Heart left ventricle (tissue), 16 donors: Measurements from ENCODE around the gene PHAF1. TPM values are rescaled to one million over a fixed set of nuclear protein-coding genes. Genes with fewer than 3 reads are reported as not detected.
A peak's percentile ranks its signal among the peaks of the same experiment; 100 is the strongest.

ENCODE experiments used
- ATAC-seq, 4 donors: fragments of 200-7000 bp; cut with Tn5 transposase; one replicate each; pipeline ENCODE4 v1.9.1; 2020 to 2022; ENCODE audit warnings: moderate library complexity in 4 of 4, mild to moderate bottlenecking in 3 of 4, moderate number of reproducible peaks in 1 of 4
- DNase-seq, 5 donors: peaks; one replicate each; pipeline ENCODE4 v3.0.0-alpha.2; 2020
- H3K27ac ChIP-seq, 12 donors: fragments of 200-600 bp; sonication (generic) in 4 of 12; one replicate each; pipeline versions ENCODE4 v1.5.0 to v1.8.0; 2016 to 2022; ENCODE audit warnings: mild to moderate bottlenecking in 2 of 12
- H3K27me3 ChIP-seq, 9 donors: fragments of 200-600 bp; sonication (generic) in 2 of 9; one replicate each; pipeline versions ENCODE4 v1.5.1 to v1.8.0; 2016 to 2022; ENCODE audit warnings: mild to moderate bottlenecking in 3 of 9
- H3K36me3 ChIP-seq, 9 donors: fragments of 200-600 bp; sonication (generic) in 2 of 9; one replicate each; pipeline versions ENCODE4 v1.5.0 to v1.8.0; 2018 to 2022; ENCODE audit warnings: mild to moderate bottlenecking in 2 of 9
- H3K4me1 ChIP-seq, 12 donors: fragments of 200-600 bp; sonication (generic) in 4 of 12; one replicate each; pipeline versions ENCODE4 v1.5.0 to v1.8.0; 2016 to 2022; ENCODE audit warnings: mild to moderate bottlenecking in 3 of 12
- H3K4me3 ChIP-seq, 12 donors: fragments of 200-600 bp; sonication (generic) in 4 of 12; one replicate each; pipeline versions ENCODE4 v1.5.0 to v1.8.0; 2017 to 2022; ENCODE audit warnings: mild to moderate bottlenecking in 9 of 12, moderate library complexity in 4 of 12
- H3K9me3 ChIP-seq, 12 donors: fragments of 200-600 bp; sonication (generic) in 4 of 12; one replicate each; pipeline versions ENCODE4 v1.5.0 to v1.8.0; 2016 to 2022; ENCODE audit warnings: mild to moderate bottlenecking in 1 of 12
- CTCF ChIP-seq, 12 donors: fragments of 200-600 bp; sonication (generic) in 4 of 12; IDR thresholded peaks; one replicate each; pipeline versions ENCODE4 v1.5.0 to v1.8.0; 2018 to 2022; ENCODE audit warnings: antibody characterized with exemption in 12 of 12, mild to moderate bottlenecking in 5 of 12
- POLR2A ChIP-seq, 2 donors: fragments of 450-650 bp; IDR thresholded peaks; one replicate each; pipeline ENCODE4 v1.6.1; 2017; ENCODE audit warnings: antibody characterized with exemption in 2 of 2, mild to moderate bottlenecking in 2 of 2, moderate library complexity in 2 of 2
- WGBS, 4 donors: extraction: QIAGEN DNeasy Blood & Tissue Kit in 2 of 4; methylation state at CpG; one replicate each; pipeline versions ENCODE4 v1.1.5 to v1.1.7; 2013 to 2018; 5-methylcytosine and 5-hydroxymethylcytosine counted together
- intact Hi-C, 10 donors: fragments of 100-400 bp; cut with DNase I; formaldehyde crosslinking; loops; one replicate each; pipeline versions ENCODE4 v1.11.1 to v1.14.2; 2022
- polyA plus RNA-seq, 2 donors: library from polyadenylated mRNA; stranded (reverse); fragments of 200-250 nt; gene quantifications; one replicate each; pipeline ENCODE4 v1.2.3, GENCODE V29; 2013
- total RNA-seq, 9 donors: library from RNA; depleted of rRNA in 2 of 9; stranded (reverse); fragments of >200 nt in 2 of 9; fragmentation: NEBNext Ultra II Directional in 3 of 9; extraction: Animal tissue kit (Norgen Biotek cat#: 25700) in 3 of 9; gene quantifications; one replicate each; pipeline versions ENCODE4 v1.1.0 to v1.2.4, GENCODE V29; 2016 to 2023
- donor health status: ischemic (EF 13 %, LVEDD 7.1; RV severe dilation, severe dysfunction).
- donor health status: healthy with polysubstance abuse.
- donor health status: DM: no; HTN: yes; CAD: no.
- donor health status: DM: no; HTN: no; CAD: no.
- donor health status: ischemic (EF 25% LVEDD 6.9; RV normal size, moderate dysfunction).
- donor health status: ischemic (EF 25% LVEDD 5.7; RV mildly dilated, moderate dysfunction).
- donor health status: healthy.
- donor health status: DM: yes; HTN: yes; CAD: no.
- donor health status: ischemic (EF 35%, LVEDD 5.7; RV mildly dilated, moderate dysfunction).
- donor health status: nonischemic (EF 11% LVEDD 7.7; RV severe dilation, severe dysfunction).
- donor health status: DM: yes; HTN: yes; CAD: no.
- donor health status: PGD.
- donor health status: ischemic (EF 29% LVEDD 5.4; RV normal size, mild dysfunction).
- donor health status: nonischemic (EF 23%, LVEDD 6.1; RV moderate dilation, normal function).

The PHAF1 gene
- total and polyA plus RNA-seq, 11 donors = 5.6 to 17.8 (median 11.6) TPM

- ATAC-seq (no peak), DNase-seq (no peak)
- no peaks in the 10 kb centered on the region for H3K27me3 ChIP-seq
- H3K9me3 ChIP-seq = no peaks in the 10 kb centered on the region
- peaks cover 0 to 91% (median 67%) of the 10 kb centered on the region in 9 donors for H3K36me3 ChIP-seq
- peaks cover 0 to 9% (median 0%) of the 10 kb centered on the region in 12 donors for H3K4me1 ChIP-seq
- intact Hi-C loops = no loop called here
- no peak overlapping the region for H3K4me3 ChIP-seq
- H3K27ac ChIP-seq = no peak overlapping the region
- TF ChIP-seq POLR2A (IDR thresholded peaks at IDR 0.05) = no peak
Observed at GRCh38 chr16:67128417-67128816, 18.7 kb downstream of the PHAF1 start.

GRCh38 chr16:67128887-67129286 lies 19.1 kb downstream of the PHAF1 start:
- Histone ChIP-seq H3K27me3 (no peaks in the 10 kb centered on the region), H3K4me1 (peaks cover 0 to 9% (median 0%) of the 10 kb centered on the region in 12 donors), H3K9me3 (no peaks in the 10 kb centered on the region), H3K36me3 (peaks cover 0 to 91% (median 66%) of the 10 kb centered on the region in 9 donors), H3K27ac (no peak overlapping the region), H3K4me3 (no peak overlapping the region)
- WGBS, 4 donors = 92 to 100% (median 95%) methylated on average over 1 to 3 of the region's 3 CpGs
- TF ChIP-seq POLR2A (IDR thresholded peaks at IDR 0.05) = no peak
- no peak for TF ChIP-seq CTCF (IDR thresholded peaks at IDR 0.05)
- intact Hi-C loops = no loop called here
- ATAC-seq (no peak), DNase-seq (no peak)

- no peaks in the 10 kb centered on the region for H3K27me3 ChIP-seq
- 71 to 92% (median 75%) methylated on average over 3 of the region's 3 CpGs for WGBS, 4 donors
- DNase-seq = no peak
- intact Hi-C loops = no loop called here
- peaks cover 0 to 91% (median 67%) of the 10 kb centered on the region in 9 donors for H3K36me3 ChIP-seq
- no peak for TF ChIP-seq CTCF (IDR thresholded peaks at IDR 0.05)
- TF ChIP-seq POLR2A (IDR thresholded peaks at IDR 0.05) = no peak
- no peaks in the 10 kb centered on the region for H3K9me3 ChIP-seq
- peak in 2 of 4 donors; percentile 38 to 42 for ATAC-seq
- H3K27ac ChIP-seq = no peak overlapping the region
- no peak overlapping the region for H3K4me3 ChIP-seq
- H3K4me1 ChIP-seq = peaks cover 0 to 9% (median 0%) of the 10 kb centered on the region in 12 donors
Observed at GRCh38 chr16:67129422-67129821, 19.7 kb downstream of the PHAF1 start.

GRCh38 chr16:67137605-67138004 lies 27.9 kb downstream of the PHAF1 start:
- Histone ChIP-seq H3K9me3 (no peaks in the 10 kb centered on the region), H3K27me3 (no peaks in the 10 kb centered on the region), H3K36me3 (peaks cover 0 to 100% (median 98%) of the 10 kb centered on the region in 9 donors), H3K4me1 (no peaks in the 10 kb centered on the region), H3K4me3 (no peak overlapping the region), H3K27ac (no peak overlapping the region)
- ATAC-seq = no peak
- TF ChIP-seq POLR2A (IDR thresholded peaks at IDR 0.05) (no peak), CTCF (IDR thresholded peaks at IDR 0.05) (no peak)
- WGBS, 4 donors = 50 to 63% (median 61%) methylated on average over 3 of the region's 3 CpGs
- intact Hi-C loops = no loop called here
- DNase-seq = no peak

GRCh38 chr16:67141391-67141790 lies 31.6 kb downstream of the PHAF1 start:
- intact Hi-C loops = no loop called here
- no peak for TF ChIP-seq POLR2A (IDR thresholded peaks at IDR 0.05)
- TF ChIP-seq CTCF (IDR thresholded peaks at IDR 0.05) = no peak
- peaks cover 0 to 100% (median 97%) of the 10 kb centered on the region in 9 donors for H3K36me3 ChIP-seq
- no peaks in the 10 kb centered on the region for H3K4me1 ChIP-seq
- no peak overlapping the region for H3K4me3 ChIP-seq
- H3K27ac ChIP-seq = no peak overlapping the region
- ATAC-seq (peak in 2 of 4 donors; percentile 33 to 50), DNase-seq (no peak)
- H3K9me3 ChIP-seq = no peaks in the 10 kb centered on the region
- 96 to 98% (median 98%) methylated on average over 12 to 13 of the region's 13 CpGs for WGBS, 4 donors
- H3K27me3 ChIP-seq = no peaks in the 10 kb centered on the region
